ENCODE data around the gene PKN2. TPM values are rescaled to one million over a fixed set of nuclear protein-coding genes. Genes with fewer than 3 reads are reported as not detected.
"Not testable (repeated sequence)": the region's sequence is repeated elsewhere in the genome, so short reads cannot be mapped to it uniquely, and the experiment has no call there.

Gene PKN2
- total RNA-seq, 2 experiments from 2014 or later = 25.5 to 25.9 TPM

GRCh38 chr1:88684482-88685258, 597 bp downstream of the PKN2 start:
- H3K27me3 Mint-ChIP-seq = no peaks in the 10 kb centered on the region
- CTCF ChIA-PET = interaction anchor here (0.6 to 4.0 kb wide), 16 partner anchors 9 to 1318 kb away, joined by 3 to 30 read pairs (median 5); no protein-coding TSS in a partner anchor
- peaks cover 25% of the 10 kb centered on the region for H3K4me1 Mint-ChIP-seq
- POLR2A ChIA-PET = interaction anchor here (0.6 to 3.5 kb wide), 18 partner anchors 9 to 1771 kb away, joined by 3 to 39 read pairs (median 4); partner anchors contain the start of genes GTF2B and SELENOF
- H3K27ac Mint-ChIP-seq = peak overlapping the region; percentile 93
- H3K4me3 Mint-ChIP-seq = peak overlapping the region; percentile 99
- peaks cover 7% of the 10 kb centered on the region for H3K36me3 Mint-ChIP-seq (ENCODE audit: low read depth)
- peak; percentile 66 for DNase-seq
- no peaks in the 10 kb centered on the region for H3K9me3 Mint-ChIP-seq

- Mint-ChIP-seq H3K4me3 (peak overlapping the region; percentile 99), H3K4me1 (peaks cover 25% of the 10 kb centered on the region), H3K27ac (peak overlapping the region; percentile 93), H3K9me3 (no peaks in the 10 kb centered on the region), H3K27me3 (no peaks in the 10 kb centered on the region), H3K36me3 (ENCODE audit: low read depth) (peaks cover 7% of the 10 kb centered on the region)
- DNase-seq = no peak
- ChIA-PET CTCF (interaction anchor here (0.7 to 4.0 kb wide), 13 partner anchors 9 to 299 kb away, joined by 3 to 30 read pairs (median 4); no protein-coding TSS in a partner anchor), POLR2A (interaction anchor here (0.6 to 3.5 kb wide), 14 partner anchors 8 to 1356 kb away, joined by 3 to 39 read pairs (median 4); partner anchors contain the start of gene GTF2B)
Observed at GRCh38 chr1:88685259-88685620, 1.2 kb downstream of the PKN2 start.

- Mint-ChIP-seq H3K27ac (no peak overlapping the region), H3K36me3 (ENCODE audit: low read depth) (peaks cover 8% of the 10 kb centered on the region), H3K27me3 (no peaks in the 10 kb centered on the region), H3K4me3 (no peak overlapping the region), H3K9me3 (no peaks in the 10 kb centered on the region), H3K4me1 (peaks cover 18% of the 10 kb centered on the region)
- ChIA-PET POLR2A (no interaction called here), CTCF (no interaction called here)
- DNase-seq = no peak
Observed at GRCh38 chr1:88691540-88691939, 7.5 kb downstream of the PKN2 start.

- CTCF ChIA-PET = interaction anchor here (0.9 kb wide), 1 partner anchor 40 kb away, joined by 3 read pairs; no protein-coding TSS in a partner anchor
- no peak overlapping the region for H3K4me3 Mint-ChIP-seq
- DNase-seq = no peak
- H3K4me1 Mint-ChIP-seq = peaks cover 11% of the 10 kb centered on the region
- no peak overlapping the region for H3K27ac Mint-ChIP-seq
- peaks cover 5% of the 10 kb centered on the region for H3K9me3 Mint-ChIP-seq
- H3K36me3 Mint-ChIP-seq (ENCODE audit: low read depth) = peaks cover 12% of the 10 kb centered on the region
- no peaks in the 10 kb centered on the region for H3K27me3 Mint-ChIP-seq
- POLR2A ChIA-PET = interaction anchor here (2.0 kb wide), 1 partner anchor 11 kb away, joined by 11 read pairs; the partner anchor contains the start of gene PKN2
Observed at GRCh38 chr1:88695781-88696180, 11.7 kb downstream of the PKN2 start.

GRCh38 chr1:88697503-88697902, 13.4 kb downstream of the PKN2 start:
- H3K4me1 Mint-ChIP-seq = peaks cover 10% of the 10 kb centered on the region
- ChIA-PET POLR2A (interaction anchor here (1.1 to 1.3 kb wide), 2 partner anchors 12 to 14 kb away, joined by 3 to 4 read pairs; partner anchors contain the start of gene PKN2), CTCF (interaction anchor here (0.9 to 1.4 kb wide), 2 partner anchors 12 to 38 kb away, joined by 3 read pairs; no protein-coding TSS in a partner anchor)
- no peak overlapping the region for H3K4me3 Mint-ChIP-seq
- no peak for DNase-seq
- peaks cover 9% of the 10 kb centered on the region for H3K36me3 Mint-ChIP-seq (ENCODE audit: low read depth)
- H3K9me3 Mint-ChIP-seq = peaks cover 5% of the 10 kb centered on the region
- H3K27ac Mint-ChIP-seq = no peak overlapping the region
- H3K27me3 Mint-ChIP-seq = no peaks in the 10 kb centered on the region

GRCh38 chr1:88698140-88698539, 14.1 kb downstream of the PKN2 start:
- ChIA-PET CTCF (interaction anchor here (1.4 kb wide), 1 partner anchor 38 kb away, joined by 3 read pairs; no protein-coding TSS in a partner anchor), POLR2A (interaction anchor here (1.1 to 1.3 kb wide), 2 partner anchors 12 to 14 kb away, joined by 3 to 4 read pairs; partner anchors contain the start of gene PKN2)
- H3K27me3 Mint-ChIP-seq = no peaks in the 10 kb centered on the region
- H3K27ac Mint-ChIP-seq = no peak overlapping the region
- peaks cover 5% of the 10 kb centered on the region for H3K9me3 Mint-ChIP-seq
- peaks cover 9% of the 10 kb centered on the region for H3K36me3 Mint-ChIP-seq (ENCODE audit: low read depth)
- peaks cover 10% of the 10 kb centered on the region for H3K4me1 Mint-ChIP-seq
- no peak overlapping the region for H3K4me3 Mint-ChIP-seq
- no peak for DNase-seq

GRCh38 chr1:88698764-88699163, 14.7 kb downstream of the PKN2 start:
- H3K27me3 Mint-ChIP-seq = no peaks in the 10 kb centered on the region
- peaks cover 9% of the 10 kb centered on the region for H3K36me3 Mint-ChIP-seq (ENCODE audit: low read depth)
- peaks cover 9% of the 10 kb centered on the region for H3K4me1 Mint-ChIP-seq
- POLR2A ChIA-PET = interaction anchor here (0.7 kb wide), 1 partner anchor 14 kb away, joined by 3 read pairs; no protein-coding TSS in a partner anchor
- H3K4me3 Mint-ChIP-seq = no peak overlapping the region
- CTCF ChIA-PET = no interaction called here
- peaks cover 5% of the 10 kb centered on the region for H3K9me3 Mint-ChIP-seq
- H3K27ac Mint-ChIP-seq = no peak overlapping the region
- DNase-seq = no peak

- Mint-ChIP-seq H3K27ac (no peak overlapping the region), H3K4me3 (no peak overlapping the region), H3K27me3 (no peaks in the 10 kb centered on the region), H3K4me1 (peaks cover 6% of the 10 kb centered on the region), H3K9me3 (peaks cover 5% of the 10 kb centered on the region), H3K36me3 (ENCODE audit: low read depth) (peaks cover 9% of the 10 kb centered on the region)
- CTCF ChIA-PET = no interaction called here
- POLR2A ChIA-PET = no interaction called here
- no peak for DNase-seq
Observed at GRCh38 chr1:88700425-88701013, 16.4 kb downstream of the PKN2 start.

- CTCF ChIA-PET = interaction anchor here (2.9 kb wide), 1 partner anchor 17 kb away, joined by 8 read pairs; the partner anchor contains the start of gene PKN2
- Mint-ChIP-seq H3K4me3 (no peak overlapping the region), H3K36me3 (ENCODE audit: low read depth) (peaks cover 9% of the 10 kb centered on the region), H3K4me1 (peaks cover 3% of the 10 kb centered on the region), H3K27me3 (no peaks in the 10 kb centered on the region), H3K9me3 (peaks cover 5% of the 10 kb centered on the region), H3K27ac (no peak overlapping the region)
- DNase-seq = no peak
- POLR2A ChIA-PET = interaction anchor here (1.6 kb wide), 1 partner anchor 16 kb away, joined by 5 read pairs; no protein-coding TSS in a partner anchor
Observed at GRCh38 chr1:88701275-88701674, 17.2 kb downstream of the PKN2 start.

GRCh38 chr1:88701793-88702192, 17.7 kb downstream of the PKN2 start:
- H3K9me3 Mint-ChIP-seq; H3K4me3 Mint-ChIP-seq; H3K27me3 Mint-ChIP-seq; H3K27ac Mint-ChIP-seq; H3K4me1 Mint-ChIP-seq; DNase-seq; H3K36me3 Mint-ChIP-seq (ENCODE audit: low read depth): not testable (repeated sequence)
- ChIA-PET CTCF (interaction anchor here (2.9 kb wide), 1 partner anchor 17 kb away, joined by 8 read pairs; the partner anchor contains the start of gene PKN2), POLR2A (interaction anchor here (1.6 kb wide), 1 partner anchor 16 kb away, joined by 5 read pairs; no protein-coding TSS in a partner anchor)

- ChIA-PET CTCF (no interaction called here), POLR2A (no interaction called here)
- no peak overlapping the region for H3K27ac Mint-ChIP-seq
- H3K9me3 Mint-ChIP-seq = no peaks in the 10 kb centered on the region
- no peak overlapping the region for H3K4me3 Mint-ChIP-seq
- H3K36me3 Mint-ChIP-seq (ENCODE audit: low read depth) = peaks cover 23% of the 10 kb centered on the region
- peaks cover 3% of the 10 kb centered on the region for H3K4me1 Mint-ChIP-seq
- no peaks in the 10 kb centered on the region for H3K27me3 Mint-ChIP-seq
- DNase-seq = no peak
Observed at GRCh38 chr1:88708011-88708410, 23.9 kb downstream of the PKN2 start.

GRCh38 chr1:88712907-88713306, 28.8 kb downstream of the PKN2 start:
- H3K36me3 Mint-ChIP-seq (ENCODE audit: low read depth) = peaks cover 64% of the 10 kb centered on the region
- H3K9me3 Mint-ChIP-seq = not testable (repeated sequence)

GRCh38 chr1:88716571-88716970, 32.5 kb downstream of the PKN2 start:
- H3K27ac Mint-ChIP-seq, POLR2A ChIA-PET, H3K4me1 Mint-ChIP-seq, DNase-seq, H3K4me3 Mint-ChIP-seq, CTCF ChIA-PET, H3K9me3 Mint-ChIP-seq, H3K27me3 Mint-ChIP-seq: not testable (repeated sequence)
- peaks cover 49% of the 10 kb centered on the region for H3K36me3 Mint-ChIP-seq (ENCODE audit: low read depth)

More at GRCh38 chr1:88712907-88713306, 28.8 kb downstream of the PKN2 start:
- DNase-seq, H3K27ac Mint-ChIP-seq, H3K4me3 Mint-ChIP-seq, POLR2A ChIA-PET, H3K4me1 Mint-ChIP-seq, CTCF ChIA-PET, H3K27me3 Mint-ChIP-seq: not testable (repeated sequence)
